CD4-positive, alpha-beta T cell treated with Interleukin-10 for 1 hour (primary cell): Measurements from ENCODE around the gene PAX9.
A peak's percentile ranks its signal among the peaks of the same experiment; 100 is the strongest.

Source experiments
- DNase-seq: peaks from one replicate; pipeline ENCODE4 v3.0.0-alpha.2; 2020

PAX9 gene

DNA sequence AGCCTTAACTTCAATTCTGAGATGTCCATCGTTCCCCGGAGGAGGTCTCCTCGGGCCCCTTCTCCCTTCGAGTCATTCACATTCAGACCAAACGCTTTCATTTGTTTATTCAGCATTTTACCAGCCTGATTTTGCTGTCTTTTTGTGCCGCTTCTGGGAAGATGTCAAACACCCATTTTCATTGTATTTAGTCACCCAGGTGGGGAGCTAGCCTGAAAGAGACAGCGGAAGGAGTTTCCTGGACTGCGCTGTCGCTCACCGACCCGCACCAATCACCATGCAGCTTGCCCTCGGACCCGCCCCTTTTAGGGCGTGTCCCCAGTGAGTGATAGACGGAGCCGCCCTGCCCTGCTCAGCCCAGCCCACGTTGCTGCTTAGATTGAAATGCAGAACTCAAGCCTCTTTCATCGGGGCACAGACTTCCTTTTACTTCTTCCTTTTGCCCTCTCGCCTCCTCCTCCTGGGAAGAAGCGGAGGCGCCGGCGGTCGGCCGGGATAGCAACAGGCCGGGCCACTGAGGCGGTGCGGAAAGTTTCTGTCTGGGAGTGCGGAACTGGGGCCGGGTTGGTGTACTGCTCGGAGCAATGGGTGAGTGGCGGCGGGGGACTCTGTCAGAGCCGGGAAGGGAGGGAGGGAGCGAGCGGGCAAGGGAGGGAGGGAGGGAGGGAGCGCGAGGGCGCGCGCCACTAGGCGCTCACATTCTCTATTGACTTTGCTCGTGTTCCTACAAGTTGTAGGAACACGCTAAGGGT, at the start of gene PAX9:
PAX9 (plus strand) TSS at position 355 of the 752 bp plus-strand sequence; CDS start at position 585, 230 bp downstream.
- DNase-seq: peak; percentile 47

DNA sequence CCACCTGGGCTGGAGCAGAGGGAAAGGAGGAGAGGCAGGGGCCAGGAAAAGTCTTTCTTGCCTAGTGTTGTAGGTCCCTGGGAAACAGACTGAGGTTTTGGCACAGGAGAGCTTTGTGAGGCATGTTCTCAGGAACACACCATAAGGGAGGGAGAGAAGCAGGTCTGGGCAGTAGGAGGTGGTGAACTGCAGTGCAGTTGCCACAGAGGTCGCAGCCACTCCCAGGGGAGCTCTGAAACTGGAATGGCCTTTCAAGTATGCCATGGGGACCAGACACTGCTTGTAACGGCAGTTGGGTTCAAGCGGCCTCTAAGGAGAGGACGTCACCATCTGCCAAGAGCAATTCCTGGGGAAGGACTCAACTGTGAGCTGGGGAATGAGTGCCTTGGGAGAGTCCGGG, 43.8 kb upstream of the PAX9 start:
- no peak for DNase-seq

DNA sequence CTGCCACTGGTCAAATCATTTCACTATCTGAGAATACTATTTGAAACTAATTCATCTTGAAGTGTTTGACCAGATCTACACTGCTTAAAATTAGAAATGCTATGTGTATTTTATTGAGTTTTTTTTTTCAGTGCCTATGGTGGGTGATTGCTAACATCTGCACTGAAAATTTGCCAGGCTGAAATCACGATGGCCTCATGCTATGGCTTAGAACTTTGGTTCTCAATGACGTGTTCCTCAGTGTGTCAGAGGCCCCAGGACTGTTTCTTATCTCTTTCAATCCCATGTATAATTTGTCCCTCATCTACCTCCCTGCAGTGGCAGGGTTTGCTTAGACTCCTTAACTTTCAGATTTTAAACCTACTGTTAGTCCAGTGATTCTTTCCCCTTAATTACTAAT, 43.0 kb upstream of the PAX9 start:
- DNase-seq: no peak

DNA sequence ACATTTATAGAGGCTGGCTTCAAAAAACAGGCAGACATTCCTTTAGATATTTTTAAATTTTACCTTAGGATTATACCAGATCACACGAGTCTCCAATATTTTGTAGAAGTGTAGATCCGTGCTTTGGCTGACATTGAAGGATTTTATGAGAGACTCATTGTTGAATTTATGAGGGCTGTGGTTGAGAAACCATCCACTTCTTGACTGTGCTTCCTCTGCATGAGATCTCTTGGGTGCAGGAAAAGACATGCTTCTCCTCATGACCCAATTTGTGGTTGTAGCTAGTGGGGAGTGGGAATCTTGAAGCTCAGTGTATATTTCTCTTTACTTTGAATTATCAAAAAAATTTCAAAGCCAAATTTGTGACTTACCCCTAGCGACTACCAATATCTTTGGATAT, 42.5 kb upstream of the PAX9 start:
- no peak for DNase-seq

DNA sequence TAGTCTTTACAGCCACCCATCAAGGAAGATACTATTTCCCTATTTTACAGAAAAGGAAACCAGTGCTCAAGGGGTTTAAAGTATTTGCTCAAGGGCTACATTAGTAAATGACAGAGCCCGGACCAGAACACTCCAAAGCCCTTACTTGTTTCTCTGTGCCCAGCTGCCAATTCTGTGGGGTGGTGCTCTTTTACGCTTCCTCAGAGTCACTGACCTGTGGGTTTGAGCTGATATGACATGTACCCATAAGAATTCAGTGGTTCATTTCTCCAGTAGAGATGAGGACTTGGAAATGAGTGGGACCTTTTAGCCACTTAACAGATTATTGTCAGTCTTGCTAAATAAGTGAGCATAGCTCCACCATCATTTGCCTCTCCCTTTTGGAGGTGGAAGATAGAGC, 41.8 kb upstream of the PAX9 start:
- no peak for DNase-seq

DNA sequence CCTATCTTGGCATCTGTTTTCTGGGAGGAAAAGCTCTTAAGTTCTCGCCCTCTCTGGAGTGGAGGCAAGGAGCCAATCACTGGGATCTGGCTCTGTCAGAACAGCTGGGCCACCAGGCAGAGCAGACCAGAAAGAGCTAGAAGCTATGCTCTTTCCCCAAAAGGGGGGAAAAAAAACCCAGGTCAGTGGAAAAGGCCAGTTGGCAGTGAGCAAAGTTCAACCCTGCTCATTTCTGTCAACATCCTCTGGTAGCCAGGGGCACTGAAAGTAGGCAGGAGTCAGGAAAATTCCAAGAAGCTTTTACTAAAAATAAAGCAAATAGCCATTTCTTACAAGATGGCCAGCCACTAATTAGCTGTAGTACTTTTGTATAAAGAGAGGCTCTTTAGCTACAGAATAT, 36.6 kb upstream of the PAX9 start:
- DNase-seq: no peak

DNA sequence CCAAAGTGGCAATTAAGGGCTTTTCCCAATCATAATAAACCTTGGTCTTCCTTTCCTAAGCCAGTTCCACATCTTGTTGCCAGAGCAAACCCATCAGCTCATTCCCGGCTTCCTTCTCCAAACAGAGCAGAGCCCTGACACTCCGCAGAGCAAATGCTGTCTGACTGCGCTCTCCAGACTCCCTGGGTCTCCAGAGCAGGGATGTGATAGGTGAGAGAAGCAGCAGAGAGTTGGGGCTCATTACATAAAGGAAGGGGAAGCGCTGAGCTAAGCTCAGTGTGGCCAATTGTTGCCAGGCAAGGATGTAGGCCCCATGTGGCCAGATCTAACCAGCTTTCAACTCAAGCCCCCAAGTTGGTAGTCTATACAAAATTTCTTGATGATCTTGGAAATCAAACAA, 36.2 kb upstream of the PAX9 start:
- no peak for DNase-seq

DNA sequence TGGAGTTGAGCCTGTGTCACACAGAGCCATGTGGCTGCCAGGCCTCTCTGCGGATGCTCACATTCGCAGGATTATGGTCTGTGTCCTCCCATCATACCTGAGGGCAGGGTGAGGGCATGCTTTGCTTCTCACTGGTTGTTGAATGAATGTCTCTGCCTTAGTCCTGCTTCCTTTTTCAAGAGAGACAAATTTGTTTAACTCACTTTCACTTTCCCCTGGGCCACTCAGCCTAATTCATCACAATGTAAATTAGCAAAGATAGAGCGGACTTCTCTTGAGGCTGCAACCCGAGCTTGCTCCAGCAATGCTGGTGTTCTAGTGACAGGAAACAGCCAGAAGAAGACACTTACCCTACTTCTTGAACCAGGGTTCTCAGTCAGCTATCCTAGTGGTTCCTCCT, 35.5 kb upstream of the PAX9 start:
- DNase-seq: no peak

DNA sequence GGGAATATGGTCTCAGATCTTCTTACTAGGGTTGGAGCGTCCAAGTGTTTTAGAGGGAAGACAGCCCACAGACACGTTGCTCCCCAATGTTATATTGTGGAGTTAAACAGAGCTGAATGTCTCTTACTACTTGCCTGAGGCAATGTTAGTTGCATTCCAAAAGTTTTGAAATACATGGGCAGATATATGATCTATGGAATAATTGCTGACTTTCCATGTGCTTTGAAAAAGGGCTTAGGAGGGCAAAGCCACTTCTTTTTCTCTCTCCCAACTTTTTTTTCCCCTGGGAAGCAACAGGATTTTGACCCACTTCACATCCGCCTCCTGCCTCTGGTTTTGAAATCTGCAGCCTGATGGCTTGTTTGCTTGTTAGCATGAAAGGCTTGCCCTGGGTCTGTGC, 33.7 kb upstream of the PAX9 start:
- DNase-seq: no peak

DNA sequence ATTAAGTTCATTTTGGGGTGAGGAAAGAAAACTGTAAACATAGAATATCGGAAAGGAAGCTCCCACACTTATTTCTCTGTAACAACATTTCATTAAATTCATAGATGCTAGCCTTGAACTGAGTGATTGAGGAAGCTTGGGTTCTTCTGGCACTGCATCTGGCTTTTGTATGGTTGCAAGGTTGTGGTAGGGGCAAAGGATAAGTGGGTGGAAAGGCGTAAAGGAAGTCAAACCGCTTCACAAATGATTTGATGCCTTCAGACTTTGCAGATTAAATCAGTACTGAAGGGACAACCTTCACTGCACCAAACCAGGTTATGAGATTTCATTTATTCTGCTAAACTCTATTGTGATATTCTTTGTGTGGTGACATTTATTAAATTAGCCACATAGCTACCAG, 28.1 kb upstream of the PAX9 start:
- DNase-seq: no peak

DNA sequence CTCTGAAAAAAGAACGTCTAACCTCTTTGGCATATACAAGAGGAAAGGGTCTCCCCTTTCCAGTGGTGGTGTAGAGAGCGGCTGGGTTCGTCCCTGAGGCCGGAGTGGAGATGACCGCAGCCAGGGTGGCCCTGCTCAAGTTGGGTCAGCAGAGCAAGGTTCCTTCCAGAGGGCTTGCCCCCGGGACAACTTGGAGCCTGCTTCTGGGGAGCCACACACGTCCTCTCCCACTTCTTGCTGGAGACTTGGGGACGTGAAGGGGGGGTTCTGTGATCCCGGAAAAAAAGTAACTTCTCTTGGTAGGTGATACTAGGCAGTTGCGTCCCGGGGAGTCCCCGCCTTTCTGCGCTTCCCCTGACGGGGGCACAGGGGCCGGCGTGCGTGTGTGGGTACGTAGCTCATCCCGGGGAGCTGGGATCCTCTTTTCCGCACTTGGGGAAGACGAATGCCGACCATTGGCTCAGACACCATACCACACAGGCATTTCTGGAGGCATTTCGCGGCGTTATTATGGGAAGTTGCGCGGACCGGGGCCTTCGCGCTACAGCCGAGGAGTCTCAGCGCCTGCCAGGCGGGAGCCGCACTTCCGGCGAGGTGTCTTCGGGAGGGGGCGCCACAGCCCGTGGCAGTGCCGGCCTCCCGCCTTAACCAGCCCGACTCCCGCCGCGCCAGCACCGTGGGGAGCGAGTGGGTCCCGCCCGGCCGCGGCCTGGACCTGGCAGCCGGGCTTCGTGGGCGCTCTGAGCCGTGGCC, 14.8 kb upstream of the PAX9 start:
- no peak for DNase-seq

DNA sequence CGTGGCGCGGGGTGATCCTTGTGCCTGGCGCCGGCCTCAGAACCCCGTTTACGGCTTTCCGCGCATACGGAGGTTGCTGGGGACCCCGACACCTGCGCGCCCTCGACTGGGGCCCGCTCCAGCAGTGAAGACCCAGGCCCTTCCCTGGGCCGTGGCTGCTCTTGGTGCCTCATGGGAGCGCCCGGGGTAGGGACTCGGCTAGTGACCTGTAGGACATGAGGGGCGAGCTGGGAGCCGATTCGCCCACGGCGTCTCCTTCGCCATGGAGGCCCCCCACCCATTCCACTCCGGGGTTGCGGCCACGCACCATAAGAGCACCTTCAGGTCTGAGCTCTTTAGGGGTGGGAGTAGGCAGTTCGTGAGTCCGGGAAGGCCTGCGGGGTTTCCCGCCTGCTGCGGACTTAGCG, 14.2 kb upstream of the PAX9 start:
- no peak for DNase-seq

DNA sequence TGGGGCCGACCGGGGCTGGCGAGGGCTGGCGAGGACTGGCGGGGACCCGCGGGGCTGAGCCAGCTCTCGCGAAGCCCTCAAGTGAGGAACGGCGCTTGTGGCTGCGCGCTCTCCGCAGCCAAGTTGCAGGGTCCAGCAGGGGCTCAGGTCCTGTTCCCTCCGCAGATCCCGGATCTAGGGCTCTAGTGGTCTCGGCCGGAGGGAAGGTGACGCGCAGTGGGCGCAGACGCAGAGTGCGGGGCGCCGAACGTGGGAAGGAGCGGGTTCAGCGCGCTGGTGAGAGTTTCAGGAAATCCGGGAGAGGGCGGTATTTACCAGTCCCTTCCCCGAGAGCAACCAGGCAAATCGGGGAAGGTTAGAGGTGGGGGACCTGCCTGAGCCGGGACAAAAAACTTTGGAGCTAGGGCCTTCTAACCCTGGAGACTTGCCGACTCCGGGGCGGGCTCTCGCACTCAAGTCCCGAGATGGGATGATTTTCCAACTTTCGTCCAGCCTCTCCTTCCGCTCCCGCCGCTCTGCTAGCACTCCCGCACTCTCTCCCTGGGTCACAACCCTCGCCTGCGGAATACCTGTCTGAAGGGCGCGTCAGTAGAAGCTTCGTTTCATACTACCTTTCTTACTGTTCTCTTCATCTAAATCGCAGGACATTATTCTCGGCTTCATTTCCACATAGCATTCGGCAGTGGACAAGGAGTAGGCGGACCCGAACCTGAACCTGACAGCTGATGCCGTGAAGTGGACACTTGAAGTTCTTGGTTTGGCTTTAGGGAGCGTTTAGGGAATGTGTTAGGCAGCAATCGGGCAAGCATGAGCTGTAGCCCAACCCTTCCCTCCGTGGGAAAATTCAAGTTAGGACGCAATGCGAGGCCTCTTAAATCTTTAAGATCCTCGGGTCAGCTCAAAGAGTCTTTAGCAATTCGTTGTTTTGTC, 13.6 kb upstream of the PAX9 start:
- DNase-seq: no peak

DNA sequence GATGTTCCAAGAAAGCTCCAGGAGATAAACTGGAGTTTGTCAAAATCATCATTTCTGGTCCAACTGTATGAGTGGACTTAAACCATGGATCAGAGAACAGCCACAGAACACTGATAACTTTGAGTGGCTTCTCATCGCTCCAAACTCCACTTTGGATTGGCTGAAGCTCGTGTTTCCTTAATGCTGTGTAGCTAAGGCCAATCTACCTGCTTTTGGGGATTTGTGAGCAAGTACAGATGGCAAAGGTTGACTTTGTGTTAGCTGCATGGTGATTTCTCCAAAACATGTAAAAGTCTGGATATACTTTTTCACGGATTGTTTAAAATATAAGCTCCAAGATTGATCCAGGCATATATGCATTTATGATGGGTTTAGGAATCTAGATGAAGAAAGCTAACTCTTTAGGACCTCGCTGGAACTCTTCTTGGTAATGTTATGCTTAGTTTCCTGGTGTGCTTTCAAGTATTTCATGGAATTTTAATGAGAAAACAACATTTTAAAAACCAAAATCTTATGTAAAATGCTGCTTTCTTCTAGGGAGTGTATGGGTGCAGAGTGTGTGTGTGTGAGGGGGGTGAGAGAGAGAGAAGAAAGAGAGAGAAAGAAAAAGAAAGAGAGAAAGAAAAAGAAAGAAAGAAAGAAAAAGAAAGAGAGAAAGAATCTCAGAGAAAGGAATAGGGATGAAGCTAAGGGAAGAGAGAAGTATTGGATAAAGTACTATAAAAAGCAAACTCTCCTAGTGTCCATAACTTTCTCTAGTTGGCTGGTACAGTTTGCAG, 11.6 kb upstream of the PAX9 start:
- DNase-seq: no peak

DNA sequence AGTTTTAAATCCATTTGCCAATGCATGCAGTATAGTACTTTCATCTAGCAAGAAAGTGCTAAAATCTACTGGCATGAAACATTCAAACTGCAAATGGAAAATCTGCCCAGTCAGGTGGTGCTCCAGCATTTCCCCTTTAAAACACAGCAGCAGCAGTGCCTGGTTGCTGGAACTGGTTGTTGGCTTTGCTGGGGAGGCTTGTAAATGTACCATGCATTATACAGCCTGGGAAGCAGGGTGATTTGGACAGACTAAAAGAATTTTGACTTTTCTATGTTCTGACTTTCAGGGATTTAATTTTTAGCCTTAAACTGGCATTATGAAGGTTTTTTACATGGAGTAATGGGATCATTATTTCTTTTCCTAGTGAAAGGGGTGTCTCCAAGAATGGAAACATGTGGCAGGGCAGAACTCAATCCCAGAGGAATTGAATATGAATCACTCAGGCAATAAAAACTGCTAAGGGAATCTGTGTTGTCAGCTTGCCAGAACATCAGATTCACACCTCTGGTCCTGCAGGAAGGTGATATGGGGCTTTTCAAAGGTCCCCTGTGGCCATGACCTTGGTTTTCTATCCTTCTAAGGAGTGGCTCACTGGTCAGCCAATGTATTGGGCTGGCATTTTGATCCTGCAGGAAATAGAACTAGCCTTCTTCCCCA, 9.0 kb upstream of the PAX9 start:
- no peak for DNase-seq

DNA sequence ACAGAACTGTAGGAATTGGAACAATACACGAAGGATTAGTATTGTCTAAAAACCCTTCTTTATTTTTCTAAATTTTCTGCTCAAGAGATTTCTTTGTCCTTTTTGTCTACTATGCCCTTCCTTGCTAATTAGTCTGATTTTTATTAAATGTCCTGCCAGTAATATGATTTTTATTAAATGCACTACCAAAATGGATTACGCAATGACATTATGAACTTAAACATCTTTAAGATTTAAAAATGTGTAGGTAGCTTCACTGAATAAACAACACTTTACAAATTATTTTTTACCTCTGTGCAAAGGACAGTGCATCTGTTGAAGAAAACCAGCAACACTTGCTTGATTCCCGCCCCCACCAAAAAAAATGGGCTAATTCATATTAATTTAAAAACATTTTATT, 8.2 kb upstream of the PAX9 start:
- DNase-seq: no peak

DNA sequence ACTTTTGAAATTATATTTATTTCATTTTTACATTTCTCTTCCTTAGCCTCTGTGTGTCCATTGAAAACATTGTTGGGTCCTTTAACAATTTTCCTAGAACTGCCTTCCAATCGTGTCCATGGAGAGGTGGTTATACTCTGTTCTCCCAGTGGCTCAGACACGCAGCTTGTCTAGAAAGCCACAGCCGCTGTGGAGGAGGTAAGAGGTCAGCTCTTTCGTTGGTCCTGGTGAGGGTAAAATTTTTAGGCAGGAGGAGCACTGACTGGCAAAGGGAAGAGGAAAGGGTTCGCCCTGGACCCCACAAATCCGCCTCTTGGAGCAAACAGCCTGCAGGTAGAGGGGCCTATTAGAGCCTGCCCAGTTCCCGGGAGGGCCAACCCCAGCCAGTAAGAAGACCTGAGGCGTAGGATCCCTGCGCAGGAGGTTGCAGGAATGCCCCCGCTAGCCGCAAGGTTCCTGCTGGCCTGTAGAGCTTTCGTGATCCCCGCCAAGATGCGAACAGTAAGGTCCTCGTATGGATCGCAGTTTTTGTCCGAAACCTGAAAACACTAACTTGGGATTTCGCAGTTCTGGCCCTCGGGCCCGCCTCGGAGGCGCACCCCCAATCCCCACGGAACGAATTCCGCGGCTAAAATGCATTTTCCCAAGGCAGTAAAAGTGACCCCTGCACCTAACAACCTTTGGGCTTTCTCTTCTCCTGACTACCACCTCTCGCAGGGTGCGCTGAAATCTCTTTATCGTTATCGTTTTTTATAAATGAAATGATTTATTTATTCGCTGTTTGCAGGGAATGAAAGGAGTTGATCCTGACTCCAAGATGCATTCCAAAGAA, 7.5 kb upstream of the PAX9 start:
- no peak for DNase-seq

DNA sequence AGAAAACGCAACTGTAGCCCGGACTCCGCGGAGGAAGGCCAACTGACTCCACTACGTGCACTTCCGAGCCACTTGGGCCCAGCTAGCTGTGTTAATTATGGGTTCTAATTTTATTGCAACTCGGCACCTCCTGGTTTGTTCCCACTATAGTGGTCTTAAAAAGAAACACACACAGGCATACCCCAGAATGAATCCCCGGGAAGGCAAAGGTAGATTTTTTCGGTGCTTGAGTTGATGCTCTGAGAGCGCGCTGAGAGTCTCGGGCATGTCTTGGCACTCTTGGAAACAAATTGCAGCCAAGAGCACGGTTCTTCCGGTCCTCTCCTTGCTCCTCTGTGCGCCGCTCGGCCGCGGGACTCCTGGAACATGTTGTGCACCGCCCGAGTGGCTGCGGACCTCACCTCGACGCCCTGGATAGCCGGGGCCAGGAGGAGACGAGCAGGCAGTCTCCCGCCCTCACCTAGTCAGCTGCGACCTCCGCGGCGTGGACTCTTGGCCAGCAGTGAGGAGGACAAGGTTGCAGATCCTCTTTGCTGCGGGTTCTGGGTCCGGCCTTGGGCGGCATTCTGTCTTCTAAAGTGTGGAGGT, 6.8 kb upstream of the PAX9 start:
- no peak for DNase-seq

DNA sequence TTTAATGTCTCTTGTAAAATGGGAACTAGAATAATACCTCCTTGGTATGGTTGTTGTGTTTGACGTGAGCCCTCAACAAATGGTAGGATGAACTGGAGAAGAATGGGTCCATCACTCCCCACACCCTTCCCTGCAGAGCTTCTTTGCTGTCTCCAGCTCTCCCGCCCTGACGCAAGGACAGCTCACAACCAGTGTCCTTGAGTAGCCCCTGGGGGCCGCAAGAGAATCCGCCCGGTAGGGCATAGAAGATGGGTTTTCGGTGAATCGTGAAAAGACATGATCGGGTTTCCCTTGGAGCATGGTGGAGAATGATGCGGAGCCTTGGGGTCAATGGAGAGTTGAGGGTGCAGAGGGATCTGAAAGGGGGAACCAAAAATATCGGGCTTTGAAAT, 6.1 kb upstream of the PAX9 start:
- no peak for DNase-seq

DNA sequence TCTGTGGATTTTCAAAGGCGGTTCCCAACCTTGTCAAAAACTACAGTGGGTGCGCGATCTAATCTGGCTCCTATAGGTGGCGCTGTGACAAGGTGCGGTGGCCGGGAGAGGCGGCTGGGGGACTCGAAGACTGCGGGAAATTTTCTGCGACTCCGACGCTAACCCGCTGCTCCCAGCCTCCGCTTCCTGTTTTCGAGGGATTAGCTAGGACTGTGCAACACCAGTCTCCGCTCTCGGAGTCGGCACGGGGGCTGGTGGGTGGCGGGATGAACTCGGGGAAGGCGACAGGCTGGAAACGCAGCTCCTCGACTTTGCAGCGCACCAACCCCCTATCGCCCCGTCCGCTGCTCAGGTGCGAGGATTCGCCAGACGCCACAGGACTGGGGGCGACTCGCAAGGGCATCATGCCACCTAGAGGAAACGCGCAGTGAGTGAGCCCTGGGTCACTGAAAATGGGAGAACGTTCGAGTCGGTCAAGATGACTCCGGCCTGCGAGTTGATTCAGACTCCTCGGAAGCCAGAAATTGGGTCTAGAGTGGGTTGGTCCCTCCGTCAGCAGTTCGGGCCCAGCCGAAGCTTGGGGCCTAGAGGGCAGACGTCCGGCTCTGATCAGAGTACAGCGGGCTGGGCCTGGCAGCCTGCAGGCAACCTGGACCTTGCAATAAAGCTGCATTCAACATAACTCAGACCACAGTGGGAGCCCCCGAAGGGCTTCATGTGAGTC, 5.5 kb upstream of the PAX9 start:
- DNase-seq: no peak
